Tibial nerve (tissue), 4 donors: ENCODE data around the gene SMIM38. TPM values are rescaled to one million over a fixed set of nuclear protein-coding genes. Genes with fewer than 3 reads are reported as not detected.

Experiments used
- DNase-seq, 2 donors: peaks; one replicate each; pipeline ENCODE4 v3.0.0-alpha.2; 2019; ENCODE audit warnings: low spot score in 2 of 2
- H3K27ac ChIP-seq, 4 donors: fragments of 200-600 bp; sonication (generic) in 3 of 4; one replicate each; pipeline ENCODE4 v1.5.1; 2017 to 2019; ENCODE audit warnings: mild to moderate bottlenecking in 1 of 4
- H3K27me3 ChIP-seq, 2 donors: fragments of 200-600 bp; sonication (generic) in 1 of 2; one replicate each; pipeline versions ENCODE4 v1.5.1 to v1.6.0; 2017 to 2019
- H3K36me3 ChIP-seq, 3 donors: fragments of 200-600 bp; sonication (generic); one replicate each; pipeline ENCODE4 v1.5.1; 2018 to 2019
- H3K4me1 ChIP-seq, 4 donors: fragments of 200-600 bp; sonication (generic) in 3 of 4; one replicate each; pipeline ENCODE4 v1.5.1; 2017 to 2019
- H3K4me3 ChIP-seq, 4 donors: fragments of 200-600 bp; sonication (generic) in 3 of 4; one replicate each; pipeline ENCODE4 v1.5.1; 2017 to 2019; ENCODE audit warnings: mild to moderate bottlenecking in 1 of 4, moderate library complexity in 1 of 4
- H3K9me3 ChIP-seq, 4 donors: fragments of 200-600 bp; sonication (generic) in 3 of 4; one replicate each; pipeline ENCODE4 v1.5.1; 2017 to 2019
- EP300 ChIP-seq, 2 donors: sonication (generic); formaldehyde crosslinking; IDR thresholded peaks; one replicate each; pipeline ENCODE4 v1.6.1; 2017; ENCODE audit warnings: antibody characterized with exemption in 2 of 2, mild to moderate bottlenecking in 1 of 2
- POLR2A ChIP-seq, 2 donors: fragments of 450-650 bp; IDR thresholded peaks; one replicate each; pipeline ENCODE4 v1.6.1; 2017; ENCODE audit warnings: antibody characterized with exemption in 2 of 2, mild to moderate bottlenecking in 2 of 2, moderate library complexity in 2 of 2
- WGBS, 2 donors: methylation state at CpG; one replicate each; pipeline ENCODE4 v1.1.5; 2018; 5-methylcytosine and 5-hydroxymethylcytosine counted together
- total RNA-seq, 4 donors: library from RNA; depleted of rRNA; stranded (reverse); fragments of >200 nt; gene quantifications; one replicate each; pipeline ENCODE4 v1.1.0, GENCODE V29; 2016
- TF ChIP-seq, protein P1 (sequence below), 5 experiments: fragments of 200-600 bp in 3 of 5; fragments of 450-650 bp in 2 of 5; sonication (generic) in 3 of 5; IDR thresholded peaks; one replicate each; pipeline ENCODE4 v1.5.1; 2016 to 2019; ENCODE audit warnings: antibody characterized with exemption in 5 of 5, mild to moderate bottlenecking in 3 of 5, moderate library complexity in 2 of 5

The SMIM38 gene
- total RNA-seq, 4 donors from 2014 or later: 3.3 to 4.6 (median 4.1) TPM

GRCh38 chr11:69194956-69195355 lies 39.2 kb downstream of the SMIM38 start:
- DNase-seq: no peak

DNA sequence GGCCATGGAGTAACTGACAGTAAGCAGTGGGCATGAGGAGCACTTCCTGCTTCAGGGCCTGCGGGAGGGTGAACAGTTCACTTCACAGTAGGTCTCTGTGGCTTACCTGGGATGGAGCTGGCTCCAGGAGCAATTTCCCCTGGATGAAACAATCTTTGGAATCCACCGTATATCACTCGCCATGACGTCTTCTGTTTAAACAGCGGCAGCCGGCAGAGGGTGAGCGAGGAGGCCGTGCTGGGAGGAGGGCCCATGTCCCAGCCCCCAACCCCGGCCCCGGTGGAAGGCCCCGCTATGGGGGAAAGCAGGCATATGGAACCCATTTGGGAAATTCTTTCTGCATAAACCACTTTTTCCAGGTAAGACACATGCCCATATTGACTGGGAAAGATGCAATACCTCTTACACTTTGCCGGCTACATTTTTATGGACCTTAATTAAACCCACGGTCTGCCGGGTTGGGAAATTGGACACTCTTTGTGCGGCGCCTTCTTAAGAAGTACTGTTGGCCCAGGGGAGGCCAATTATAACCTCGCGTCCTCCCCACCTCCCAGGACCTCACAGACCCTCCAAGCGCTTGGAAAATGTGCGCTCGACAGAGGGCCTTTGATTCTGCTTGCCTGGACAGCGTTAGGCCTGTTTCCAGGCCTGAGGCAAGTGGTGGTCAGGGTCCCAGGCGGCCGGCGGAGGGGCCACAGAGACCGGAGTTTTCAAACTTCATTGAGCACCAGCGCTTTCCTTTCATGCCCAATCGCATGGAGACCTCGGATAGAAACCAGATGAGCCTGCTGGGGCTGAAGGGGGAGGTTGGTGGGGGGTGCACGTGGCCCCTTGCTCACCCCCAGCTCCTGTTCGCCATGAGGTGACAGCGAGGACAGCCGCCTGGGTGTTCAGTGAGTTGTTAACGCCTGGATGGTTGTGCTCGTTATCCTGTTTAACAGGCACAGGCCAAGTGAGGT lies 40.4 kb downstream of the SMIM38 start:
- Histone ChIP-seq H3K27me3 (no peaks in the 10 kb centered on the region), H3K27ac (no peak overlapping the region), H3K36me3 (no peaks in the 10 kb centered on the region), H3K4me3 (no peak overlapping the region), H3K4me1 (peaks cover 0 to 7% (median 3%) of the 10 kb centered on the region in 4 donors), H3K9me3 (no peaks in the 10 kb centered on the region)
- TF ChIP-seq, protein P1, sequence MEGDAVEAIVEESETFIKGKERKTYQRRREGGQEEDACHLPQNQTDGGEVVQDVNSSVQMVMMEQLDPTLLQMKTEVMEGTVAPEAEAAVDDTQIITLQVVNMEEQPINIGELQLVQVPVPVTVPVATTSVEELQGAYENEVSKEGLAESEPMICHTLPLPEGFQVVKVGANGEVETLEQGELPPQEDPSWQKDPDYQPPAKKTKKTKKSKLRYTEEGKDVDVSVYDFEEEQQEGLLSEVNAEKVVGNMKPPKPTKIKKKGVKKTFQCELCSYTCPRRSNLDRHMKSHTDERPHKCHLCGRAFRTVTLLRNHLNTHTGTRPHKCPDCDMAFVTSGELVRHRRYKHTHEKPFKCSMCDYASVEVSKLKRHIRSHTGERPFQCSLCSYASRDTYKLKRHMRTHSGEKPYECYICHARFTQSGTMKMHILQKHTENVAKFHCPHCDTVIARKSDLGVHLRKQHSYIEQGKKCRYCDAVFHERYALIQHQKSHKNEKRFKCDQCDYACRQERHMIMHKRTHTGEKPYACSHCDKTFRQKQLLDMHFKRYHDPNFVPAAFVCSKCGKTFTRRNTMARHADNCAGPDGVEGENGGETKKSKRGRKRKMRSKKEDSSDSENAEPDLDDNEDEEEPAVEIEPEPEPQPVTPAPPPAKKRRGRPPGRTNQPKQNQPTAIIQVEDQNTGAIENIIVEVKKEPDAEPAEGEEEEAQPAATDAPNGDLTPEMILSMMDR (IDR thresholded peaks at IDR 0.05): no peak
- no peak for TF ChIP-seq EP300 (IDR thresholded peaks at IDR 0.05)
- no peak for TF ChIP-seq POLR2A (IDR thresholded peaks at IDR 0.05)
- no peak for DNase-seq
- WGBS, 2 donors: 65 to 68% methylated on average over 34 to 35 of the region's 35 CpGs

More at GRCh38 chr11:69194956-69195355, 39.2 kb downstream of the SMIM38 start:
- H3K4me3 ChIP-seq: no peak overlapping the region
- H3K4me1 ChIP-seq: peaks cover 0 to under 1% (median 0%) of the 10 kb centered on the region in 4 donors
- no peak for TF ChIP-seq EP300 (IDR thresholded peaks at IDR 0.05)
- TF ChIP-seq POLR2A (IDR thresholded peaks at IDR 0.05): no peak
- TF ChIP-seq, protein P1 (IDR thresholded peaks at IDR 0.05): no peak
- H3K27me3 ChIP-seq: no peaks in the 10 kb centered on the region
- no peaks in the 10 kb centered on the region for H3K9me3 ChIP-seq
- no peak overlapping the region for H3K27ac ChIP-seq
- H3K36me3 ChIP-seq: no peaks in the 10 kb centered on the region
- 44 to 48% methylated on average over 4 of the region's 6 CpGs for whole genome bisulfite sequencing, 2 donors

DNA sequence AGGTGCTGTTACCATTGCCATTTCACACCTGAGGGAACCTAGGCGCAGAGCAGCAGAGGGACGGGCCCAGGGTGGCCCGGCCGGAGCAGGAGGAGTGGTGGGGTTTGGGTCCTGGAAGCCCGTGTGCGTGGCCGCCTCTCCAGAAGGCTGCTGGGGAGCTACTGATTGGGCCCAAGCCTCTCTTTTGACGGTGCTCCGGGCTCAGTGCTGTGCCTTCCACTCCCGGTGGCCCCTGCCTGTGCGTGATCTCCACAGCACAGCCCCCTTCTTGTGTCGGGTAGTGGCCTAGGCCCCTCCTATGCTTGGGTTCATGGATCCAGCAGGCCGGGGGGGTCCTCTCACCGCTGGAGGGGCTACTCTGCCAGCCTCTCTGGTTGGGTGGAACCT lies 41.0 kb downstream of the SMIM38 start:
- H3K36me3 ChIP-seq: no peaks in the 10 kb centered on the region
- DNase-seq: no peak
- no peaks in the 10 kb centered on the region for H3K9me3 ChIP-seq
- no peak overlapping the region for H3K4me3 ChIP-seq
- WGBS, 2 donors: 83 to 87% methylated on average over 11 to 14 of the region's 14 CpGs
- H3K4me1 ChIP-seq: peaks cover 0 to 7% (median 3%) of the 10 kb centered on the region in 4 donors
- no peak for TF ChIP-seq EP300 (IDR thresholded peaks at IDR 0.05)
- no peak for TF ChIP-seq POLR2A (IDR thresholded peaks at IDR 0.05)
- H3K27me3 ChIP-seq: no peaks in the 10 kb centered on the region
- H3K27ac ChIP-seq: no peak overlapping the region

DNA sequence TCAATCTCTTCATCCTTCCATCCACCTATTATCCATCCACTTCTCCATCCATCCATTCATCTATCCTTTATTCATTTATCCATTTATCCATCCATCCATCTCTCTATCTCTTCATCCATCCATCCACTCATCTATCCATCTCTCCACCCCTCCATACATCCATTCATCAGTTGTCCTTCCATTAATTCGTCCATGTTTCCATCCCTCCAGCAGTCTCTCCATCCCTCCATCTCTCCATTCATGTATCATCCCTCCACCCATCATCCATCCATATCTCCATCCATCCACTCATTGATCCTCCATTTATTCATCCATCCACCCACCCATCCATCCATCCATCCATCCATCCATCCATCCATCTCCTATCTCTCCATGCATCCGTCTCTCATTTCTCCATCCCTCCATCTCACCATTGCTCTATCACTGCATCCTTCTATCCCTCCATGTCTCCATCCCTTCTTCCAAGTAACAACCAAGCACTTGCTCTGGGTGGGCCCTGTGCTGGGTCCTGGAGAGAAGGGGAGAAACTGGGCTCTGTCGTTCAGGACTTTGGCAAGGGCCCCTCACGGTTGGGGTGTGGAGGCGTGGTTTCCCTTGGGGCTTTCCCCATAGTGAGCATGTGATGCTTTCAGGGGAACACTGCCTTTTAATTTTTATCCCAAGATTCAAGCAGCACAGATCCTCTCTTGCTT lies 43.3 kb downstream of the SMIM38 start:
- 66 to 80% methylated on average over 5 of the region's 5 CpGs for WGBS, 2 donors
- H3K27me3 ChIP-seq: no peaks in the 10 kb centered on the region
- TF ChIP-seq POLR2A (IDR thresholded peaks at IDR 0.05): no peak
- TF ChIP-seq EP300 (IDR thresholded peaks at IDR 0.05): no peak
- TF ChIP-seq, protein P1 (IDR thresholded peaks at IDR 0.05): no peak
- H3K4me3 ChIP-seq: no peak overlapping the region
- H3K27ac ChIP-seq: no peak overlapping the region
- H3K36me3 ChIP-seq: no peaks in the 10 kb centered on the region
- DNase-seq: no peak
- H3K4me1 ChIP-seq: peaks cover 0 to 7% (median 3%) of the 10 kb centered on the region in 4 donors
- no peaks in the 10 kb centered on the region for H3K9me3 ChIP-seq

GRCh38 chr11:69199583-69200315 lies 44.0 kb downstream of the SMIM38 start:
- H3K27ac ChIP-seq: no peak overlapping the region
- H3K36me3 ChIP-seq: no peaks in the 10 kb centered on the region
- peaks cover 0 to 7% (median 3%) of the 10 kb centered on the region in 4 donors for H3K4me1 ChIP-seq
- no peak overlapping the region for H3K4me3 ChIP-seq
- H3K27me3 ChIP-seq: no peaks in the 10 kb centered on the region
- H3K9me3 ChIP-seq: no peaks in the 10 kb centered on the region
- TF ChIP-seq, protein P1 (IDR thresholded peaks at IDR 0.05): no peak
- TF ChIP-seq POLR2A (IDR thresholded peaks at IDR 0.05) (no peak), EP300 (IDR thresholded peaks at IDR 0.05) (no peak)
- DNase-seq: no peak
- WGBS, 2 donors: 74 to 89% methylated on average over 10 of the region's 10 CpGs
